ENCODE data around the gene SYTL3.

Gene SYTL3

DNA sequence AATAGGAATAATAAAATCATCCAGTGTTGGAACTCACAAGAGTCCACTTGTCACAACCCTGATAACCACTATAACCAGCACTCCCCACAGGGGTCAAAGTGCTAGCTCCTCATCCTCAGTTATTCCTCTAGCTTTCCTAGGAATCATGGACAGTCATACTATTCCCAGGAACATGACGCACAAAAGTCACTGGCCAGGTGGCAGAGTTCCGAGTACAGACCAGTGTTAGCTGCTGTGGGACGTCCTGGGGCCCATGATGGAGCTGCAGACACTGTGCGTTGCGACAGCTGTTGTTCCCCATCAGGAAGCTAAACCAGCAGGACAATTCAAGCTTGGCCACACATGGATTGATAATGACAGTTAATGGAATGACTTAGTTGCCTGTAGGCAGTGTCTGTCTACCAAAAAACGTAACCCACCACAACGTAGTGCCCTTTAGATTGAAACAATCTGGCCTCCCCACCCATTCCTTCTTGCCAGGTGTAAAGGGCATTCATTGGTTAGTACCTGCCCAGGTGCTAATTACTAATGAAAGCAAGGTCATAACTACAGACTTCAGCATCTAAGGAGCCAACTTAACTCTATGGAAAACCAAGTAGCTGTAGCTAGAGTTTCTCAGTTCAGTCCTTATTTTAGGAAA lies 151.9 kb downstream of the SYTL3 start:
- DNase-seq = no peak

DNA sequence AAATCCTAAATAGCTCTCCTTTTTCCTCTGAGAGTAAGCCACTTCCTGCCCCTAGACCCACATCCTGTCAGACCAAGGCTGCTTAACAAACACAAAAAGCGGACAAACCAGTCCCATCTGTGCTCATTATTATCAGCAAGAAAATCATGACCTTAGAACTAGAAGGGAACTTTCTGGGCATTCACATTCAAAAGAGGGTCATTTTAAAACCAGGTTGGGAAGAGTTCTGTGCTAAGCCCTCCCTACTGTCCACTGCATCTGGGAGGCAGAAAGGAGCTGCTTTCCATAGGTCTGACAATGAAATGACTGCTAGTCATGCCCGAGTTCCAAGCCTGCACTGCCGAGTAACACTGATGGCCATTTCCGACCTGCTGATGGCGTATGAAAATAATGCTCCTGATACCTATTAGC lies 153.9 kb downstream of the SYTL3 start:
- DNase-seq = no peak

DNA sequence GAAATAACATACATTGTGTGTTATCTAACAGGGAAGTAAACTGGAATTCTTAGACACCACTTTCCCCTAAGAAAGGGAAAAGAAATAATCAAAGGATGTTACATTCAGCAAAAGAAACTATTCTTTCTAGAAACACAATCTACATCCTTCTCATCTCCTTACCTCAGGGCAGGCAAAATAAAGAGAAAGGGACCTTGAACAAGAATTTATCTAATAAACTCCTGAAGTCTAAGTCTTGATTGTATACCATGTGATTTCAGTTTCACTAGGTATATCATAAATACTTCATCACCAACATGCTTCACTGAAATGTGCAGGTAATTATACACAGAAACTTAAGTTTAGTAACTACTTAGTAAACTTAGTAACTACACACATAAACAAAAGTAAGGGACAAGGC lies 154.4 kb downstream of the SYTL3 start:
- DNase-seq = no peak

DNA sequence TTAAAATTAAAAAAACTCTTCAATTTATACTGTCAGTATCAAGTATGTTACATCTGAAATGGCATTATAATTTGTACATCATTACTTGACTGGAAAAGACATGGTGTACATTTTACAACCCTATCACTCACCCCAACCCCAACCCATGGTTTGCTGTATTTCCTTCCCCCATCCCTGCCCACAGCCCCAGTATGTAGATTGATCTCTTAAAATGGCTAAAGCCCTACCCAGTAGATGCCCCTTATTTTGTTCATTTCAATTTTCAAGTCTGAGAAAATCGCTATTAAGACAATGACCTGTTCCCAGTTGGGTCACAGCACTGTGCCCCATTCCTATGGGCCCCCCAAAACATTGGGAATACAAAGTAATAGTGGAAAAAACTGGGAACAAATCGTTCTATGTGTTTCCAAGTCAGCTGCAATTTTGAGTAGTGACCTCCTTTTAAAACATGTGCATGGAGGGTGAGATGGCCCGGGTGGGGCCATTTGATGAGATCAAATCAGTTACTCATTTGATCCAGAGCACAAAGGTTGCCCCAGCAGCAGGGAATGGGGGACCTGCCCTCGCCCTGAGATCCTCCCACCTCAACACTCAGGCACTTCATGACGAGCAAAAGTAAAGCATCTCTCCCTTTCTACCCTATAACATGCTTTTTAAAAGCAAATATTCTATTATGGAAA lies 156.0 kb downstream of the SYTL3 start:
- no peak for DNase-seq

DNA sequence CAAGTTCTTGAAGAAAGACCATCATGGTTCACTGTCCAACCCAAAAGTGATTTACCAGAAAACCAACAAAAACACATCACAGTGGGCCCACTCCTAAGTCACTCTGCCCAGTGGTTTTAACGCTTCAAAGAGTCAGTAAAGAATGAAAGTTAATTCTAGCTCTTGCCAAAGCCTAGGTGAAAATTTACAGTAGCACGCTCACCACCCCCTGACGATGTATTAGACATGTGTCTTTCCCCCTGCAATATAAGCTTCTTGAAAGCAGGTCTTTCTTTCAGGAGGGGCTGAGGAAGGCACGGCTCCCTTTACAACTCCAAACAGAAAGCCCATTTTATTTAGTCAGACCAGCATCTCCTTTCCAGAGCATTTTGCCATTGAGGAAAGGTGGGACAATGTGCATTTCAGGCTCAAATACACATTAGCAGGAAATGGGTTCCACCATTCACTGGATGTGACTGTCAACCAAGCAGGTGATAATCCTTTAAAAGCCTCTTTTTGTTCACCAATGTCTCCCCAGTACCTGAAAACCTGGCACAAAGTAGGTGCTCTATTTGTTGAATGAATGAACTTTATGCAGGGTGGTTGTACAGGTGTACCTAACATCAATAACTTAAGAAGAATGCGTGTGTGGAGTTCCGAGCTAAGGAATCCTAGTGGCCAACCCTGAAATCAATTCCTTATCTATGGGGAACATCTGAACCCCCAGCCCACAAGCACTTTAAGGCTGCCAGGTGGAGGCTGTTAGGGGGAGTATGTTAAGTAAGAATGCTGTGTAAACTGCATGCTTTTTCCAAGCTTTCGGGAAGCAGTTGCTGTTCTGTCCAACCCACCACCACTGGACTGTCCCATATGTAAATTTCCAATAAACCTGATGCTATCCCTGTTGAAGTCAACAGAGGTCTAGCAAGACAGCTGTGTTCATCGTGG lies 157.9 kb downstream of the SYTL3 start:
- no peak for DNase-seq

DNA sequence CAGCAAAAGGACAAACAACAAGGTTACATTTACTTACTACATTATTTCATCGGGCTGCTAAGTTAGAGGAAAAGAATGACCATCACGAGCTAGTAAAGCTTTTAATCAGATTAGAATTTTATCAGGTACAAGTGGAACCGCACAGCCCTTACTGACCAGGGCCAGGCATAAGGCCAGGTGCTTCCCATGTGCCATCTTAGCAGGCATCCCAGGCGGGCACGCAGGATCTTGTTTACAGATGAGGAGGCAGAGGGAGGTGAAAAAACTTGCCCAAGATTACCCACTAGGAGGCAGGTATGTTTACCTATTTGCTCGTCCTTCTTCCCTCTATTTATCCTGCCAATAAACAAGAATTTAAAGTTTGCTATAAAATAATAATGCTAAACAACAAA lies 158.6 kb downstream of the SYTL3 start:
- DNase-seq = no peak

DNA sequence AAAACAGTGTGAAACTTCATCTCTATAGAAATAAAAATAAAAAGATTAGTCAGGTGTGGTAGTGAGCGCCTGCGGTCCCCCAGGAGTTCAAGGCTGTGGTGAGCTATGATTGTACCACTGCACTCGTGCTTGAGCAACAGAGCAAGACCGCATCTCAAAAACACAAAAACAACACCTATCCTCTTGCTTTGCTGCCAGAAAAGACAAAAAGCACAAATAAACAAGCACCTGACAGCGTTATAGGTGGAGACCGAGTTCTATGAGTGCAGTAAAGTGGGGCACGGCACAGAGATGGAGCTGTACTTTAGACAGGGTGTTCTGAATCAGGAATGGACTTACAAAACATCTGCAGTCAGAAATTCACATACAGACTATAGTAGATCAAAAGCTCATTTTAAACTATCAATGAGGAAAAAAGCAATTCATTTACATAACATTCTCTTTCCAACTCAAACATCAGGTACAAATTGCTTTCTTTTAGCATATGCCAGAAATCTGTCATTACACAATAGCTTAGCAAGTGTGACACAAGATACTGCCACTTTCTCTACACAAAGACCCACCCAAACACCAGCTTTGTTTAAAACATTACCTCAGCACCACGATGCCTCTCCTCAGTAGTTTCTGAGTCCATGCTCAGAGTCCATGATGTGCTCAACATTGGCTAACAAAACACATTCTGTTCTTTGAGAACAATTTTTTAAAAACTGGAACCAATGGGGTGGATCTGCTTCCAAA lies 159.3 kb downstream of the SYTL3 start:
- no peak for DNase-seq

DNA sequence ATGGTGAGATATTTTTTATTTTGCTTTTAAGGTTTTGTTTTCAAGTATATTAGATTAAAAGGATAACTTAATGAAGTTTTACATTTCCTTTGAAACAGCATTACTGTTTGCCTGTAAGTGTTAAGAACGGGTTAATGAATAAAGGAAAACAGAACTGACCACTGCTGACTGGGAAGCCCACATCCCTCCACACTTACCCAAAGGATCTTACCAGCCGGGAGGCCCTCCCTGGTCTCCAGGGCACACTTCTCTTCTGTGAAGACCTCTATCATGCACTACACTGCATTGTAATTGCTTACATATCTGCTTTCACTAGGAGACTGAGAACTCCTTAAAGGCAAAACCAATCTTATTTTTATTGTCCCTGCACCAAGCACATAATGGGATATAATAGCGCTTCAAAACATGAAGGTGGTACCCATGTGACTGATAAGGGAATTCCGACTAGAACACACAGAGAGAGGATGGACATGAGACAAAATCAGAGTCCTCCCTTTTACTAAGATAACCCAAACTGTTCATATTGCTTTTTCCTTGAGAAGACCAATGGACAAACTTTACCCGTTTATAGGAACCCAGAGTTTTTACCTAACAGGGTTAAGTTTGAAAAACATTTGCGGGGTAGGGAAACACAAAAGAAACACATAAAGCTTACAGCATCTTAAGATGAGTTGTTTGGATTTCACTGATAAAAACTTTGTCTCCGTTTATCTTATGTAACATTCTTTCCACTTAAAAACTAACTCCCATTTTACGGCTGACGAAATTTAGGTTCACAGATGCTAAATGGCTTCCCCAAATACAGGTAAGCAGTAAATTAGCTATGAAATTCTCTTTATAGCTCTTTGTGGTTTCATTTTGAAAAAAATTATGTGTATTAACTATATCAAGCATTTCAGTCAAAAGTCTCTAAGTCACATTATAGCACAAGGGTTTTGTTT lies 160.6 kb downstream of the SYTL3 start:
- DNase-seq = no peak

DNA sequence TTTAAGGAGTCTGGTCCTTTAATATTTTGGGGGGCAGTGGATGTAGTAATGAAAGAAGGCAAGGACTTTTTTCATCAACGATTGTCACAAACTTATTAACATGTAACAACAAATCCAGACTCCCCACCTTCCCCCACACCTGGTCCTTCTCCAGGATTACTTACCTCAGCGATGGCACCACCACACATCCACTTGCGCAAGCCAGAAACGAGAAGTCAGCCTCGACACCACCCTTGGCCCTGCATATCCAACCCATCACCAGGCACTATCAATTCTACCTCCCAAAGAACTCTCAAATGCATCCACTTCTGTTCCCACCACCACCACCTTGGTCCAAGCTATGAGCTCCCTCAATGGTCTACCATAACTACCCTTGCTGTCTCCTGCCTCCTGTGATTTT lies 162.8 kb downstream of the SYTL3 start:
- no peak for DNase-seq

DNA sequence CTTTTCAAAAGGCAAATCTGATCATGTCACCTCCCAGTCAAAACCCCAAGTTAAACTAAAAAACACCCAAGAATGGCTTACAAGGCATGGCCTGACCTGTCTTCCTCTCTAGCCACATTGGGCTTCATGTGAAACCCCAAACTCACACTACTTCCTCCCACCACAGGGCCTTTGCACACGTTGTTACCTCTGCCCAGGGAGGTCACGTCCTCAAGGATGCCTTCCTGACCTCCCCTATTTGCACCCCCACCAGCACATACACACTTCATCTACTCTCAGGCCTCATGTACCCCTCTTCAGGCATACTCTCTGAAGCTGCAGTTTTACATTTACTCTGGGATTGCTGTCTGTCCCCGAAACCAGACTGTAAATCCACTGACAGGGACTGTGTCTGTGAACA lies 163.2 kb downstream of the SYTL3 start:
- DNase-seq = no peak

Data from NCI-H1930 (cell line).